BJ (cell line): ENCODE data around the gene CNTROB. TPM values are rescaled to one million over a fixed set of nuclear protein-coding genes. Genes with fewer than 3 reads are reported as not detected.

Experiments used
- CTCF ChIA-PET: fragments of 350-600 bp; formaldehyde crosslinking; extraction: SDS; loops from one replicate; lab custom pipeline; 2021; ENCODE audit warnings: antibody characterized with exemption, inconsistent platforms; lab: Yijun Ruan, JAX
- POLR2A ChIA-PET: fragments of 300-600 bp; sonication (Branson Sonifier 250); formaldehyde crosslinking; extraction: SDS; loops from one replicate; lab custom pipeline; 2021; ENCODE audit warnings: antibody characterized with exemption; lab: Charles Lee
- DNase-seq: peaks from one replicate; pipeline ENCODE4 v3.0.0-alpha.2; 2011; ENCODE audit warnings: low read depth
- H3K27me3 ChIP-seq: 2 replicates; pipeline ENCODE4 v1.6.0; 2011; ENCODE audit warnings: low read length; ENCODE audit not compliant: control insufficient read depth, insufficient read depth
- H3K36me3 ChIP-seq: 2 replicates; pipeline ENCODE4 v1.5.1; 2011; ENCODE audit warnings: low read length; ENCODE audit not compliant: control insufficient read depth, insufficient read depth
- H3K4me3 ChIP-seq: 2 replicates; pipeline ENCODE4 v1.5.1; 2011; ENCODE audit warnings: low read depth, mild to moderate bottlenecking, control low read depth, low read length
- CTCF ChIP-seq: IDR thresholded peaks from 2 replicates; pipeline ENCODE4 v1.5.1; 2011; ENCODE audit warnings: low read depth, mild to moderate bottlenecking, control low read depth, inconsistent platforms, low read length, moderate library complexity; ENCODE audit not compliant: insufficient read depth
- polyA plus RNA-seq: library from polyadenylated mRNA; depleted of rRNA; stranded (reverse); fragments of >200 nt; gene quantifications from 2 replicates; pipeline ENCODE4 v1.2.3, GENCODE V29; 2011

CNTROB gene
- polyA plus RNA-seq, 1 experiment: 26.8 TPM

- POLR2A ChIA-PET: no interaction called here
- CTCF ChIA-PET: interaction anchor here (0.7 to 1.0 kb wide), 2 partner anchors 13 to 30 kb away, joined by 3 read pairs; no protein-coding TSS in a partner anchor
These were observed 27.7 kb downstream of the CNTROB start for GRCh38 chr17:7959503-7960253.

GRCh38 chr17:7961421-7961820 is 29.4 kb downstream of the CNTROB start:
- Histone ChIP-seq H3K4me3 (no peak overlapping the region), H3K27me3 (peaks cover 2% of the 10 kb centered on the region; the same call in 1 of the 2 replicates), H3K36me3 (no peaks in the 10 kb centered on the region)
- ChIA-PET CTCF (interaction anchor here (1.3 to 2.0 kb wide), 2 partner anchors 10 to 29 kb away, joined by 3 to 5 read pairs; no protein-coding TSS in a partner anchor), POLR2A (no interaction called here)
- DNase-seq: no peak
- no peak for TF ChIP-seq CTCF

More at GRCh38 chr17:7959503-7960253, 27.7 kb downstream of the CNTROB start:
- no peak for TF ChIP-seq CTCF
- Histone ChIP-seq H3K4me3 (no peak overlapping the region), H3K27me3 (peaks cover 2% of the 10 kb centered on the region; the same call in 1 of the 2 replicates), H3K36me3 (no peaks in the 10 kb centered on the region)
- no peak for DNase-seq

- Histone ChIP-seq H3K4me3 (no peak overlapping the region), H3K36me3 (no peaks in the 10 kb centered on the region), H3K27me3 (peaks cover 4% of the 10 kb centered on the region)
- DNase-seq: no peak
- TF ChIP-seq CTCF: no peak
- CTCF ChIA-PET: no interaction called here
- POLR2A ChIA-PET: no interaction called here
These were observed 35.7 kb downstream of the CNTROB start for GRCh38 chr17:7967751-7968150.

GRCh38 chr17:7969433-7969832 is 37.4 kb downstream of the CNTROB start:
- Histone ChIP-seq H3K36me3 (no peaks in the 10 kb centered on the region), H3K27me3 (peaks cover 4% of the 10 kb centered on the region), H3K4me3 (no peak overlapping the region)
- POLR2A ChIA-PET: no interaction called here
- CTCF ChIA-PET: no interaction called here
- DNase-seq: no peak
- no peak for TF ChIP-seq CTCF

GRCh38 chr17:7971651-7972050 is 39.6 kb downstream of the CNTROB start:
- Histone ChIP-seq H3K27me3 (peaks cover 4% of the 10 kb centered on the region), H3K36me3 (no peaks in the 10 kb centered on the region), H3K4me3 (no peak overlapping the region)
- DNase-seq: no peak
- POLR2A ChIA-PET: no interaction called here
- CTCF ChIA-PET: interaction anchor here (0.6 to 4.0 kb wide), 8 partner anchors 9 to 318 kb away, joined by 3 to 11 read pairs (median 4); no protein-coding TSS in a partner anchor
- no peak for TF ChIP-seq CTCF
